Activated CD4-positive, CD25-positive, alpha-beta regulatory T cell treated with anti-CD3 and anti-CD28 coated beads, Interleukin-2, amount 50 U/mL, for 24 hours (primary cell): ENCODE measurements around the gene RNF227.
A peak's percentile ranks its signal among the peaks of the same experiment; 100 is the strongest.

Source experiments
- ATAC-seq, 2 donors: fragments of 150-1000 bp; cut with Tn5 transposase; one replicate each; pipeline ENCODE4 v1.10.0; 2021; ENCODE audit warnings: mild to moderate bottlenecking in 1 of 2, moderate library complexity in 1 of 2

The RNF227 gene

GRCh38 chr17:7929158-7930023 lies 13.3 kb upstream of the RNF227 start, which contains the start of gene KCNAB3:
Gene KCNAB3, minus strand, starts transcription at chr17:7929856. Its CDS starts 421 bp downstream, at chr17:7929435.
- ATAC-seq: no peak

GRCh38 chr17:7927596-7927995 lies 11.5 kb upstream of the RNF227 start:
- ATAC-seq: no peak

GRCh38 chr17:7922845-7923628 lies 6.9 kb upstream of the RNF227 start:
- ATAC-seq: peak; percentile 93

- ATAC-seq: peak; percentile 49 to 50
These were observed 6.3 kb upstream of the RNF227 start for GRCh38 chr17:7922269-7922844.

- ATAC-seq: no peak
These were observed 719 bp upstream of the RNF227 start for GRCh38 chr17:7916808-7917207.

GRCh38 chr17:7916385-7916682 lies 245 bp upstream of the RNF227 start:
- no peak for ATAC-seq

DNA sequence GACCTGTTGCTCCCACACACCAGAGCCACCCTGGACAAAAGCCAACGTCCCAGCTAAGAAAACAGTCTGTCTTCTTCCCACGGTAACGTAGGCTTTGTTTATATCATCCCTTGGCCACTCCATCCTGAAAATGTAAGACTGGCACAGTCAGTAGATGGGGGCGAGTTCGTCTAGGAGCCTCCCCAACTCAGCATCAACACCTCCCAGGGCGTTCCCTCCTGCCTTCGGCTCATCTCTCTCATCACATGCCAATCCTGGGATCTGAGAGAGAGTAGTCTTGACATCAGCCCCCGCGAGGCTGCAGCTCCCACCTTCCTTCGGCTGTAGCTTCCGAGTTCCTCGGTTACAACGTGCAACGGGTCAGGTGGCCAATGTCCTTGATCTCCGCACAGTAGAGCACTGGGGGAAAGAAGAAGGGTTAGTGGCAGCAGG lies 894 bp downstream of the RNF227 start:
- ATAC-seq: no peak

DNA sequence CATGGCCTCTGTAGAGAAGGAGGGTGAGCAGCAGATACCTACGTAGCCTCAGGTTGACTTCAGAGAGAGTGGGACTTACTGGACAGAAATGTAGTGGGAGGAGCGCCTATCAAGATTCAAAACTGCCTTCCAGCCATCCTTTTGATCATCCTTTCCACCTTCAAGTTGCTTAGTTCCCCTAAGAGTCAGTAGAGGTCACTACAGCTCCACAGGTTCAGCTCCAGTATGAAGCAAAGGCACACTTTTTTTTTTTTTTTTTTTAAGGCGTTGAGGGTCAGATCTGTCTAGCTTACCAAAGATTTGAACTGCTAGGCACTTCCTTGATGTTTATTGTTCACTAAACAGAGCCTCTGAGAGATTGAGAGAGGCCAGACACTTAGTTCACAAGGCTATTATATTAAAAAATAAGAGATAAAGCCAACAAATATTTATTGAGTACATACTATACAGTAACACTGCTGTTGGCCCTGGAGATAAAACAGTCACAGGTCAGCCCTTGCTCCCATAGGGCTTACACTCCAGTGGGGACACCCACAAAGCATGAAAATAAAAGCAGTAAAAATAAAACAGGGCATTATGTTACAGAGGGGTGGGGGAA lies 3.1 kb downstream of the RNF227 start:
- peak; percentile 42 to 46 for ATAC-seq

DNA sequence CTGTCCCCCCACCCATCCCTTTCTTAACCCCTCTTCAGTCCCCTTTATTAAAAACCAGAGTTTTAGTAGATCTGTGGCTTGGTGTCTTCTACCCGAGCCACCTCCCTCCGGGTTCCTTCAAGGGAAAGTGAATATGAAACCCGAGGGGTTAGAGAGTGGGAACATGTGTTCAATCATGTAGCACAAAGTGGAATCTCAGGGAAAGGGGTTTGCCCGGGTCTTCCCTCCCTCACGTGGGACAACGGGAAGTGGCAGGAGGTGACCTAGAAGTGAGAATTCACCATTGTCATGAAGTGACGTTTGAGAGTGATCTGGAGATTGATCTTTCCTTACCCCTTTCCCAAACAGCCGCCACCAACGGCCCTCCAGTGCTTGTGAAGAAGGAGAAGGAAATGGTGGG lies 5.0 kb downstream of the RNF227 start:
- no peak for ATAC-seq

GRCh38 chr17:7910711-7911110 lies 5.4 kb downstream of the RNF227 start:
- no peak for ATAC-seq

GRCh38 chr17:7910281-7910680 lies 5.8 kb downstream of the RNF227 start:
- ATAC-seq: no peak

GRCh38 chr17:7909089-7909488 lies 7.0 kb downstream of the RNF227 start:
- ATAC-seq: no peak

- no peak for ATAC-seq
These were observed 12.7 kb downstream of the RNF227 start for GRCh38 chr17:7903154-7904103.

DNA sequence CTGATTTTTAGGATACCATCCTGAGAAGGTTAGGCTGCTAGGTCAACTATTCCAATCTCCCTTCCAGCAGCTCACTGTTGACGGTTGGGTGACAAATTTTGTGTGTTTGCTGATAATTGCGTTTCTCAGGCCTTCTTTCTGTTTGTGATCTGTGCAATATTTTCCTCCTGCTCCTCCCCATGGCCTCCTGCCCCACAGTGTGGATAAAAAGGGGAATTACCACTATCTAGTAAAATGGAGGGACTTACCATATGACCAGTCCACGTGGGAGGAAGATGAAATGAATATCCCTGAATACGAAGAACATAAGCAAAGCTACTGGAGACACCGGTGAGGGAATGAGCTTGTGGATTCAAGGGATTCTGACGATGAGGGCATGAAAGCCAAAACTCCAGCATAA lies 18.3 kb downstream of the RNF227 start:
- peak; percentile 44 to 73 for ATAC-seq

DNA sequence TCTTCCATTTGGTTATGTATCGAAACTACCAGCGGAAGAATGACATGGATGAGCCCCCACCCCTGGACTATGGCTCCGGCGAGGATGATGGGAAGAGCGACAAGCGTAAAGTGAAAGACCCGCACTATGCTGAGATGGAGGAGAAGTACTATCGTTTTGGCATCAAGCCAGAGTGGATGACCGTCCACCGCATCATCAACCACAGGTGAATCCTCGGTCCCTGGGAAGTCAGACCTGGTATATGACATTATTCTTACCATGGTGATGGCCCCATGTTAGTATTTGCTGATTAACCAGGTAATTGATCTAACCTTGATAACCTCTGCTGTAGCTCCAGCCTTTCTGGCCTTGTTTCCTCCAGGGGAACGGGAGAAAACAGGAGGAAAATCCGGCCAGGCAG lies 19.0 kb downstream of the RNF227 start:
- no peak for ATAC-seq

- no peak for ATAC-seq
These were observed 21.2 kb downstream of the RNF227 start for GRCh38 chr17:7894866-7895265.

DNA sequence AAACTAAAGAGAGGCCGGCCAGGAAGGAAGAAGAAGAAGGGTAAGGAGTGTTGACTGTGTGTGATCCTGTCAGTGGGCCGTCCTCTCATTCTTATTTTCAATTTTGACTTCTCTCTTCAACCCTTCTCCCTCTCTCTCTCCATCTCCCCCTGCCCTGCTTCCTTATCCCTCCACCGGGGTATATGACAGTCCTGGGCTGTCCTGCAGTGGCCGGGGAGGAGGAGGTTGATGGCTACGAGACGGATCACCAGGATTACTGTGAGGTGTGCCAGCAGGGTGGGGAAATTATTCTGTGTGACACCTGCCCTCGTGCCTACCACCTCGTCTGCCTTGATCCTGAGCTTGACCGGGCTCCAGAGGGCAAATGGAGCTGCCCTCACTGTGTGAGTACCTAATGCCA lies 21.9 kb downstream of the RNF227 start:
- no peak for ATAC-seq

DNA sequence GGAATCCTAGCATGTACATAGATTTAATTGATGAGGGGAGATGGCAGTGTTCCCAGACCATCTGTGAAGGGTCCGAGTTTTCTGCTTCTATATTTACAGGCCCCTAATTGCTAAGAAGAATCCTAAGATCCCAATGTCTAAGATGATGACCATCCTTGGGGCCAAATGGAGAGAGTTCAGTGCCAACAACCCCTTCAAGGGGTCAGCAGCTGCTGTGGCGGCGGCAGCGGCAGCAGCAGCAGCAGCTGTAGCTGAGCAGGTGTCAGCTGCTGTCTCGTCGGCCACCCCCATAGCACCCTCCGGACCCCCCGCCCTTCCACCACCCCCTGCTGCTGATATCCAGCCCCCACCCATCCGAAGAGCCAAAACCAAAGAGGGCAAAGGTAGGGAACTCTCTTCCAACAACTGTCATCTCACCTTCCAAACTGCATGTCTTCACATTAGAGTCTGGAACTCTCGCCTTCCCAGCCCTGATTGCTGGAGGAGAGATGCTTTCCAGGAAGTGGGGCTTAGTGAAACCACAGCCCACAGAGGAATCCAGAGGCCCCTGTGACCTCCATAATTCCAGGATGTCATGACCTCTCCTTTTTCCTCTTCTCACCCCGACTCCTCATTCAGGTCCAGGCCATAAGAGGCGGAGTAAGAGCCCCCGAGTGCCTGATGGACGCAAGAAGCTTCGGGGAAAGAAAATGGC lies 22.8 kb downstream of the RNF227 start:
- no peak for ATAC-seq

DNA sequence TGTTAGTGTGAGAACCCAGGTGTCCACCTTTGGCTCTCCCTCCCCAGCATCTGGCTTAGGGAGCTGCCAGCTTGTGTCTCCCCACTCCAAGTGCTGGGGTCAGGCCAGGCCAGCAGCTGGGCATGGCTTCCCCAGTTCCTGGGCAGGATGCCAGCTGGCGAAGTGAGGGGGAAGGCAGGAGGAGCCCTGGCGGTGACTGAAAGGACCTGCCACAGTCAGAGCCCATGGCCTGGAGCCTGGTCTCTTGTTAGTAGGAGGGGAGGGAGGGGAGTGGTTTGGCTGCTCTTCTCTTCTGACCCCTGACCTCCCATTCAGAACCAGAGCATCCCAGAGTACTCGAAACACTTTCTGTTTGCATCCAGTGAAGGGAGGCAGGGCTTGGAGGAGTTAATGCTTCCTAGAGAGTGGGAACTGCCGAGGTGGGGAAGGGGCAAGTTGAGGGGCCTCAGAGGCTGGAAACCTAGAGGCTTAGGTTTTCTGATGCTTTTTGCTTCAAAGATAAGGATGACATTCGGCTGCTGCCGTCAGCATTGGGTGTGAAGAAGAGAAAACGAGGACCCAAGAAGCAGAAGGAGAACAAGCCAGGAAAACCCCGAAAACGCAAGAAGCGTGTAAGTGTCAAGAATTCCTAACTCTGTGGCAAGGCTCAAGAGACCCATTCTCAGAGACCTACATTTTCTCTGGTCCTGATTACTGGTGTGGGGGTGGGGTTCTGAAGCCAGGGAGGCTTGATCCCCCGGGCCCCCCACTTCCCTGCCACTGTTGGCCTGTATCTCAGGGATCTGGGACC lies 26.7 kb downstream of the RNF227 start:
- ATAC-seq: no peak

DNA sequence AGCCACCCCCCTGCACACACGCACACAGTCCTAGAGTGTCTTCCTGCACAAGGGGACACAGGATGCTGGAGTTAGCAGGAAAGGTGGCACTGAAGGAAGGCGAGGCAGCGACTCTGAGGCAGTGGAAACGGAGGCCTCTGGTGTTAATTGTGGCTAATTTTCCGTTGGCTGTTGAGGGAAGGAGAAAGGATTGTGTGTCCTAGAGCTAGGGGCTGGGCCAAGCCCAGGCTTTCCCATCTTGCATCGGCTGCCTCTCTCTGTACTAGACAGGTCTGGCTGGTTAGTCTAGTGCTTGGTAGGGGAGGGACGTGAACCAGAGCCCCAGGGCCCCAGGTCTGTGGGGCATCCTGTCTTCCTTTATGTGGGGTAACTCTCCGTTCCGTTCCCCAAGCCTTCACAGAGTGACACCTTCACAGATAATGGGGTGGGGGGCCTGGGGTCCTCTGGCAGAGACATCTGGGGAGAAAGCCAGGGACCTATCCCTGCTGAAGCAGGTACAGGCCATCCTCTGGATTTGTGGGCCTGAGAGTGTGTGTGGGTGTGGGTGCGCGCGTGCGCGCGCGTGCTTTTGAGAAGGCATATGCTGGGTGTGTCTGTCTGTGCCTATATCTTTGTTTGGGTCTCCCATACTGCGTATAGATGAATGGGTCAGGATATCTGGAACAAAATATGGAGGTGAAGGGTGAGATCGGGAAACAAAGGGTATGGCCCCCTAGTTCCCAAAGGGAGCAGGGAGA lies 27.7 kb downstream of the RNF227 start, which contains the start of gene CHD3:
Gene CHD3 (plus strand): TSS at position 606 of the 737 bp plus-strand sequence. CDS start 212 bp downstream, outside the sequence.
- ATAC-seq: no peak
